Endothelial cell (in vitro differentiated cells): ENCODE results near the gene BCL7B. TPM values are rescaled to one million over a fixed set of nuclear protein-coding genes. Genes with fewer than 3 reads are reported as not detected.
A peak's percentile ranks its signal among the peaks of the same experiment; 100 is the strongest.
"Not testable (repeated sequence)": the region's sequence is repeated elsewhere in the genome, so short reads cannot be mapped to it uniquely, and the experiment has no call there.

ENCODE experiments used
- DNase-seq: peaks from one replicate; pipeline ENCODE4 v3.0.0; 2021; ENCODE audit warnings: low spot score
- H3K27ac Mint-ChIP-seq: one replicate; pipeline ENCODE4 v1.8.0; 2021; ENCODE audit warnings: mixed read lengths, inconsistent platforms; ENCODE audit not compliant: unreplicated experiment
- H3K27me3 Mint-ChIP-seq: one replicate; pipeline ENCODE4 v1.8.0; 2021; ENCODE audit warnings: mild to moderate bottlenecking, moderate library complexity, mixed read lengths, inconsistent platforms; ENCODE audit not compliant: unreplicated experiment
- H3K36me3 Mint-ChIP-seq: one replicate; pipeline ENCODE4 v1.8.0; 2021; ENCODE audit warnings: mild to moderate bottlenecking, low read depth, mixed read lengths, inconsistent platforms; ENCODE audit not compliant: unreplicated experiment
- H3K4me1 Mint-ChIP-seq: one replicate; pipeline ENCODE4 v1.8.0; 2021; ENCODE audit warnings: mild to moderate bottlenecking, mixed read lengths, inconsistent platforms; ENCODE audit not compliant: unreplicated experiment
- H3K4me3 Mint-ChIP-seq: one replicate; pipeline ENCODE4 v1.8.0; 2021; ENCODE audit warnings: mild to moderate bottlenecking, mixed read lengths, inconsistent platforms; ENCODE audit not compliant: unreplicated experiment
- H3K9me3 Mint-ChIP-seq: one replicate; pipeline ENCODE4 v1.8.0; 2021; ENCODE audit warnings: mixed read lengths, inconsistent platforms; ENCODE audit not compliant: unreplicated experiment
- CTCF ChIP-seq: fragments of 200-600 bp; sonication (generic); IDR thresholded peaks from one replicate; pipeline ENCODE4 v1.5.0; 2021; ENCODE audit warnings: antibody characterized with exemption; ENCODE audit not compliant: unreplicated experiment
- total RNA-seq: library from RNA; stranded (reverse); fragmentation: NEBNext Ultra II Directional; extraction: Animal tissue kit (Norgen Biotek cat#: 25700); gene quantifications from one replicate; pipeline ENCODE4 v1.2.1, GENCODE V29; 2021; ENCODE audit not compliant: unreplicated experiment

The BCL7B gene
- total RNA-seq, 1 donor from 2014 or later, result 38.6 TPM

GRCh38 chr7:73555411-73555982, 2.0 kb downstream of the BCL7B start:
- no peak for DNase-seq
- peaks cover 14% of the 10 kb centered on the region for H3K36me3 Mint-ChIP-seq
- peak overlapping the region; percentile 93 for H3K4me3 Mint-ChIP-seq
- H3K27me3 Mint-ChIP-seq, result peaks cover 17% of the 10 kb centered on the region
- no peaks in the 10 kb centered on the region for H3K9me3 Mint-ChIP-seq
- TF ChIP-seq CTCF, result no peak
- H3K27ac Mint-ChIP-seq, result peak overlapping the region; percentile 65
- H3K4me1 Mint-ChIP-seq, result peaks cover 16% of the 10 kb centered on the region

- H3K9me3 Mint-ChIP-seq, H3K27me3 Mint-ChIP-seq: not testable (repeated sequence)
- H3K36me3 Mint-ChIP-seq, result peaks cover 10% of the 10 kb centered on the region
These were observed 7.4 kb downstream of the BCL7B start for GRCh38 chr7:73550093-73550492.

GRCh38 chr7:73549176-73549575, 8.3 kb downstream of the BCL7B start:
- TF ChIP-seq CTCF, result no peak
- Mint-ChIP-seq H3K27ac (no peak overlapping the region), H3K4me1 (no peaks in the 10 kb centered on the region), H3K27me3 (peaks cover 1% of the 10 kb centered on the region), H3K9me3 (no peaks in the 10 kb centered on the region), H3K4me3 (peak overlapping the region; percentile 15), H3K36me3 (peaks cover 10% of the 10 kb centered on the region)
- DNase-seq, result no peak

More at GRCh38 chr7:73550093-73550492, 7.4 kb downstream of the BCL7B start:
- H3K4me1 Mint-ChIP-seq, H3K27ac Mint-ChIP-seq, DNase-seq, H3K4me3 Mint-ChIP-seq: not testable (repeated sequence)

GRCh38 chr7:73547841-73548240, 9.6 kb downstream of the BCL7B start:
- Mint-ChIP-seq H3K27me3 (peaks cover 1% of the 10 kb centered on the region), H3K4me3 (no peak overlapping the region), H3K27ac (no peak overlapping the region), H3K9me3 (no peaks in the 10 kb centered on the region), H3K4me1 (no peaks in the 10 kb centered on the region), H3K36me3 (peaks cover 8% of the 10 kb centered on the region)
- no peak for TF ChIP-seq CTCF
- no peak for DNase-seq

GRCh38 chr7:73544678-73545077, 12.8 kb downstream of the BCL7B start:
- Mint-ChIP-seq H3K36me3 (peaks cover 15% of the 10 kb centered on the region), H3K9me3 (no peaks in the 10 kb centered on the region), H3K4me1 (peaks cover 4% of the 10 kb centered on the region), H3K4me3 (no peak overlapping the region), H3K27ac (no peak overlapping the region), H3K27me3 (peaks cover 7% of the 10 kb centered on the region)
- no peak for TF ChIP-seq CTCF
- no peak for DNase-seq
